HepG2 (cell line): ENCODE measurements around the gene ZNF132. TPM values are rescaled to one million over a fixed set of nuclear protein-coding genes. Genes with fewer than 3 reads are reported as not detected.

Experiments
- FOXP1 ChIP-seq, 2 experiments: fragments of 450-650 bp in 1 of 2; IDR thresholded peaks; 2 replicates each; pipeline ENCODE4 v1.6.1; 2017 to 2018; ENCODE audit warnings: antibody characterized with exemption in 1 of 2
- HNF4A ChIP-seq: sonication (generic); formaldehyde crosslinking; IDR thresholded peaks from 2 replicates; pipeline ENCODE4 v1.4.0; 2020; ENCODE audit warnings: missing genetic modification reagents
- KAT7 ChIP-seq: IDR thresholded peaks from 2 replicates; pipeline ENCODE4 v1.6.1; 2018; ENCODE audit warnings: borderline replicate concordance, missing compliant biosample characterization
- MAFG ChIP-seq: sonication (generic); formaldehyde crosslinking; IDR thresholded peaks from 2 replicates; pipeline ENCODE4 v1.5.1; 2020; ENCODE audit warnings: mild to moderate bottlenecking, missing genetic modification reagents
- MEIS2 ChIP-seq: sonication (generic); formaldehyde crosslinking; IDR thresholded peaks from 2 replicates; pipeline ENCODE4 v1.9.0; 2021; ENCODE audit warnings: mild to moderate bottlenecking, missing genetic modification reagents
- PBX2 ChIP-seq: IDR thresholded peaks from 2 replicates; pipeline ENCODE4 v1.6.1; 2016; ENCODE audit warnings: control low read depth
- SP4 ChIP-seq: sonication (generic); formaldehyde crosslinking; IDR thresholded peaks from 2 replicates; pipeline ENCODE4 v1.8.1; 2023; ENCODE audit warnings: mild to moderate bottlenecking, missing genetic modification reagents
- TAF1 ChIP-seq: sonication (generic); formaldehyde crosslinking; IDR thresholded peaks from 2 replicates; pipeline ENCODE4 v1.4.0; 2020; ENCODE audit warnings: missing genetic modification reagents
- TCF12 ChIP-seq, 2 experiments: fragments of 450-650 bp in 1 of 2; sonication (generic) in 1 of 2; formaldehyde crosslinking in 1 of 2; IDR thresholded peaks; 2 replicates each; pipeline versions ENCODE4 v1.6.1 to v1.8.0; 2017 to 2022; ENCODE audit warnings: antibody characterized with exemption in 1 of 2, mild to moderate bottlenecking in 1 of 2, missing genetic modification reagents in 1 of 2, moderate library complexity in 1 of 2
- TFDP2 ChIP-seq: sonication (generic); formaldehyde crosslinking; IDR thresholded peaks from 2 replicates; pipeline ENCODE4 v1.4.0; 2020; ENCODE audit warnings: missing genetic modification reagents
- ZBTB46 ChIP-seq: sonication (generic); formaldehyde crosslinking; IDR thresholded peaks from 2 replicates; pipeline ENCODE4 v1.4.0; 2020; ENCODE audit warnings: mild to moderate bottlenecking, missing genetic modification reagents, borderline replicate concordance
- ZFP37 ChIP-seq: sonication (generic); formaldehyde crosslinking; IDR thresholded peaks from 2 replicates; pipeline ENCODE4 v1.4.0; 2020; ENCODE audit warnings: missing genetic modification reagents, borderline replicate concordance
- ZFY ChIP-seq: sonication (generic); formaldehyde crosslinking; IDR thresholded peaks from 2 replicates; pipeline ENCODE4 v1.4.0; 2020; ENCODE audit warnings: missing genetic modification reagents
- ZNF101 ChIP-seq: sonication (generic); formaldehyde crosslinking; IDR thresholded peaks from 2 replicates; pipeline ENCODE4 v1.4.0; 2020; ENCODE audit warnings: mild to moderate bottlenecking, low read depth, missing genetic modification reagents, borderline replicate concordance
- ZNF280B ChIP-seq: sonication (generic); formaldehyde crosslinking; IDR thresholded peaks from 2 replicates; pipeline ENCODE4 v1.5.0; 2020; ENCODE audit warnings: missing genetic modification reagents, mild to moderate bottlenecking, borderline replicate concordance
- ZNF337 ChIP-seq: sonication (generic); formaldehyde crosslinking; IDR thresholded peaks from 2 replicates; pipeline ENCODE4 v1.5.1; 2020; ENCODE audit warnings: missing genetic modification reagents, low read depth, mild to moderate bottlenecking, borderline replicate concordance
- ZNF513 ChIP-seq: sonication (generic); formaldehyde crosslinking; conservative IDR thresholded peaks from 2 replicates; pipeline ENCODE4 v1.5.0; 2020; ENCODE audit warnings: missing genetic modification reagents
- ZNF768 ChIP-seq: sonication (generic); formaldehyde crosslinking; IDR thresholded peaks from 2 replicates; pipeline ENCODE4 v1.4.0; 2020; ENCODE audit warnings: missing genetic modification reagents
- ZNF782 ChIP-seq: sonication (generic); formaldehyde crosslinking; IDR thresholded peaks from 2 replicates; pipeline ENCODE4 v1.4.0; 2020; ENCODE audit warnings: missing genetic modification reagents, mild to moderate bottlenecking, borderline replicate concordance
- ZNF883 ChIP-seq: sonication (generic); formaldehyde crosslinking; IDR thresholded peaks from 2 replicates; pipeline ENCODE4 v1.5.1; 2020; ENCODE audit warnings: mild to moderate bottlenecking, missing genetic modification reagents; ENCODE audit errors: not compliant biosample characterization
- polyA plus RNA-seq, 8 experiments: library from polyadenylated mRNA; depleted of rRNA in 3 of 8; stranded (reverse) in 7 of 8; unstranded in 1 of 8; fragments of >200 nt; fragmentation: Illumina TruSeq in 4 of 8; extraction: Trizol in 4 of 8; gene quantifications; 2 replicates each; pipeline versions ENCODE4 v1.2.1 to v1.2.3, GENCODE V29; 2011 to 2016; ENCODE audit warnings: low read depth in 4 of 8, missing spikeins in 1 of 8, mixed read lengths in 1 of 8; ENCODE audit not compliant: insufficient read depth in 1 of 8
- total RNA-seq, 5 experiments: library from RNA; depleted of rRNA; stranded (reverse); fragments of >200 nt; fragmentation: Illumina TruSeq; extraction: Trizol; gene quantifications; 2 replicates each; pipeline ENCODE4 v1.2.3, GENCODE V29; 2016; ENCODE audit warnings: low read depth in 1 of 5

ZNF132 gene
- total and polyA plus RNA-seq, 2 of the 13 experiments (the other 11 are each of a cell fraction or from before 2014, with no cell fraction given), result not detected

GRCh38 chr19:58451358-58452101, 11.6 kb upstream of the ZNF132 start, which contains the start of gene ZNF324B (continued):
- TF ChIP-seq KAT7 (CRISPR knock-in tag) (no peak), ZNF513 (CRISPR knock-in tag) (no peak), ZBTB46 (CRISPR knock-in tag) (no peak), FOXP1 (IDR thresholded peaks at IDR 0.05) (no peak), FOXP1 (CRISPR knock-in tag; IDR thresholded peaks at IDR 0.05) (no peak), MEIS2 (CRISPR knock-in tag) (no peak), ZFY (peak; percentile 82), ZNF101 (CRISPR knock-in tag) (no peak), ZFP37 (CRISPR knock-in tag) (no peak), MAFG (no peak), ZNF337 (CRISPR knock-in tag) (no peak), TFDP2 (peak; percentile 46; the same call in 1 of the 2 replicates), ZNF768 (no peak), ZNF883 (CRISPR knock-in tag) (no peak), PBX2 (no peak), ZNF280B (no peak), TCF12 (IDR thresholded peaks at IDR 0.05) (no peak), TCF12 (CRISPR knock-in tag; IDR thresholded peaks at IDR 0.05) (no peak), TAF1 (CRISPR knock-in tag) (peak; percentile 65; the same call in 1 of the 2 replicates), ZNF782 (CRISPR knock-in tag) (no peak; the same call in 1 of the 2 replicates), SP4 (peak; percentile 73), HNF4A (CRISPR knock-in tag) (no peak)
